Transverse colon (tissue), 4 donors: ENCODE data around the gene MSH3.

Source experiments
- EP300 ChIP-seq: sonication (generic); formaldehyde crosslinking; IDR thresholded peaks from one replicate; pipeline ENCODE4 v1.6.1; 2017; ENCODE audit warnings: antibody characterized with exemption, low read depth
- POLR2A ChIP-seq: fragments of 450-650 bp; IDR thresholded peaks from one replicate; pipeline ENCODE4 v1.6.1; 2016; ENCODE audit warnings: antibody characterized with exemption, mild to moderate bottlenecking, moderate library complexity
- POLR2AphosphoS5 ChIP-seq, 3 donors: sonication (generic); formaldehyde crosslinking; IDR thresholded peaks; one replicate each; pipeline ENCODE4 v1.6.1; 2016; ENCODE audit warnings: antibody characterized with exemption in 3 of 3
- TF ChIP-seq, protein P1 (sequence below), 5 experiments: fragments of 200-600 bp in 3 of 5; fragments of 450-650 bp in 2 of 5; sonication (generic) in 3 of 5; IDR thresholded peaks; 1 replicate in 2 of 5; 2 replicates in 3 of 5; pipeline ENCODE4 v1.5.1; 2016 to 2017; ENCODE audit warnings: antibody characterized with exemption in 5 of 5, inconsistent platforms in 3 of 5, mild to moderate bottlenecking in 2 of 5, moderate library complexity in 1 of 5

DNA sequence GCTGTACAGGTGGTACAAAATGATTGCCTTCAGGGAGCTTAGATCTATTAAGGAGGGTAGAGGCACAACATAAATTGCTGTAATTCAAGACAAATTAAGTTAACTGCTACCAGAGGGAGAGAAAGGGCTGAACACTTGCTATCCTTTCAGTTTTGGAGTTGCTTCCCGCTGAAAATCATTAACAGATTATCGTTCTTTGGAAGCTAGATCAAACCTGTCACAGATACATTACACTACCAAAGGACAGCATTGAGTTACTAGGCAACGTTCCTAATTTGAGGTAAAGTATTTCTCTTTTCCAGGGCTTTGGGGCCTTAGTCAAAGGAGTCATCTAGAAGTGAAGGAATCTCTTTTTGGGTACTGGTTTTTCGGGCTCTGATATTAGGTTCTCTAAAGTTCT, 85.0 kb downstream of the MSH3 start:
- TF ChIP-seq POLR2A: no peak
- TF ChIP-seq POLR2AphosphoS5 (IDR thresholded peaks at IDR 0.05): no peak
- TF ChIP-seq, protein P1, sequence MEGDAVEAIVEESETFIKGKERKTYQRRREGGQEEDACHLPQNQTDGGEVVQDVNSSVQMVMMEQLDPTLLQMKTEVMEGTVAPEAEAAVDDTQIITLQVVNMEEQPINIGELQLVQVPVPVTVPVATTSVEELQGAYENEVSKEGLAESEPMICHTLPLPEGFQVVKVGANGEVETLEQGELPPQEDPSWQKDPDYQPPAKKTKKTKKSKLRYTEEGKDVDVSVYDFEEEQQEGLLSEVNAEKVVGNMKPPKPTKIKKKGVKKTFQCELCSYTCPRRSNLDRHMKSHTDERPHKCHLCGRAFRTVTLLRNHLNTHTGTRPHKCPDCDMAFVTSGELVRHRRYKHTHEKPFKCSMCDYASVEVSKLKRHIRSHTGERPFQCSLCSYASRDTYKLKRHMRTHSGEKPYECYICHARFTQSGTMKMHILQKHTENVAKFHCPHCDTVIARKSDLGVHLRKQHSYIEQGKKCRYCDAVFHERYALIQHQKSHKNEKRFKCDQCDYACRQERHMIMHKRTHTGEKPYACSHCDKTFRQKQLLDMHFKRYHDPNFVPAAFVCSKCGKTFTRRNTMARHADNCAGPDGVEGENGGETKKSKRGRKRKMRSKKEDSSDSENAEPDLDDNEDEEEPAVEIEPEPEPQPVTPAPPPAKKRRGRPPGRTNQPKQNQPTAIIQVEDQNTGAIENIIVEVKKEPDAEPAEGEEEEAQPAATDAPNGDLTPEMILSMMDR (IDR thresholded peaks at IDR 0.05): no peak
- TF ChIP-seq EP300: no peak
